Sigmoid colon (tissue), 3 donors: ENCODE measurements around the gene CNOT11.

Source experiments
- POLR2A ChIP-seq, 2 donors: fragments of 450-650 bp; IDR thresholded peaks; one replicate each; pipeline ENCODE4 v1.6.1; 2016; ENCODE audit warnings: antibody characterized with exemption in 2 of 2, mild to moderate bottlenecking in 2 of 2, moderate library complexity in 2 of 2
- TF ChIP-seq, protein P1 (sequence below), 4 experiments: fragments of 450-650 bp in 3 of 4; fragments of 200-600 bp in 1 of 4; IDR thresholded peaks; one replicate each; pipeline ENCODE4 v1.5.1; 2016 to 2019; ENCODE audit warnings: antibody characterized with exemption in 4 of 4, mild to moderate bottlenecking in 3 of 4, moderate library complexity in 2 of 4

DNA sequence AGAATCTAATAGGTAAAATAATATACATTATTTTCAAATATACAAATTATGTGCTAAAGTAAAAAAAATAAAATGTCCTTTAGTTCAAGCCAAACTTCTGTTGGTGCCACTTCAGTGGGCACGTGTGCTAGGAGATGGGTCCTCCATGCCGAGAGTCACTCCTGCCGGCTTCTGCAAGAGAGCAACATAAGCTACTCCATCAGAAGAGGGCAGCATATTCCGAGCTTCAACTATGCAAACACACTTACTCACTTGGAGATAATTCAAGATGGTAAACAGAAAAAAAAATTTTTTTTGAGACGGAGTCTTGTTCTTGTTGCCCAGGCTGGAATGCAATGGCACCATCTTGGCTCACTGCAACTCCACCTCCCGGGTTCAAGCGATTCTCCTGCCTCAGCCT lies 24.4 kb downstream of the CNOT11 start:
- TF ChIP-seq, protein P1, sequence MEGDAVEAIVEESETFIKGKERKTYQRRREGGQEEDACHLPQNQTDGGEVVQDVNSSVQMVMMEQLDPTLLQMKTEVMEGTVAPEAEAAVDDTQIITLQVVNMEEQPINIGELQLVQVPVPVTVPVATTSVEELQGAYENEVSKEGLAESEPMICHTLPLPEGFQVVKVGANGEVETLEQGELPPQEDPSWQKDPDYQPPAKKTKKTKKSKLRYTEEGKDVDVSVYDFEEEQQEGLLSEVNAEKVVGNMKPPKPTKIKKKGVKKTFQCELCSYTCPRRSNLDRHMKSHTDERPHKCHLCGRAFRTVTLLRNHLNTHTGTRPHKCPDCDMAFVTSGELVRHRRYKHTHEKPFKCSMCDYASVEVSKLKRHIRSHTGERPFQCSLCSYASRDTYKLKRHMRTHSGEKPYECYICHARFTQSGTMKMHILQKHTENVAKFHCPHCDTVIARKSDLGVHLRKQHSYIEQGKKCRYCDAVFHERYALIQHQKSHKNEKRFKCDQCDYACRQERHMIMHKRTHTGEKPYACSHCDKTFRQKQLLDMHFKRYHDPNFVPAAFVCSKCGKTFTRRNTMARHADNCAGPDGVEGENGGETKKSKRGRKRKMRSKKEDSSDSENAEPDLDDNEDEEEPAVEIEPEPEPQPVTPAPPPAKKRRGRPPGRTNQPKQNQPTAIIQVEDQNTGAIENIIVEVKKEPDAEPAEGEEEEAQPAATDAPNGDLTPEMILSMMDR (IDR thresholded peaks at IDR 0.05), result no peak
- TF ChIP-seq POLR2A (IDR thresholded peaks at IDR 0.05), result no peak
